ENCODE results near the gene GSTM2. TPM values are rescaled to one million over a fixed set of nuclear protein-coding genes. Genes with fewer than 3 reads are reported as not detected.

GSTM2 gene
- total and polyA plus RNA-seq, 11 donors: 20.5 to 101 (median 62.3) TPM

- DNase-seq (peak in 1 of 5 donors; percentile 12), ATAC-seq (no peak)
- intact Hi-C loops (cut with DNase I): no loop called here
- Histone ChIP-seq H3K9me3 (no peaks in the 10 kb centered on the region), H3K4me1 (peaks cover 0 to 23% (median 10%) of the 10 kb centered on the region in 12 donors), H3K36me3 (no peaks in the 10 kb centered on the region), H3K27ac (no peak overlapping the region), H3K27me3 (no peaks in the 10 kb centered on the region), H3K4me3 (no peak overlapping the region)
- WGBS, 4 donors: 83 to 89% (median 89%) methylated on average over 8 to 9 of the region's 9 CpGs
- TF ChIP-seq CTCF (IDR thresholded peaks at IDR 0.05) (no peak), POLR2A (IDR thresholded peaks at IDR 0.05) (no peak)
Measured at GRCh38 chr1:109639063-109639840, 28.6 kb upstream of the GSTM2 start.

GRCh38 chr1:109639841-109640184 lies 28.0 kb upstream of the GSTM2 start:
- Histone ChIP-seq H3K27ac (no peak overlapping the region), H3K27me3 (no peaks in the 10 kb centered on the region), H3K4me3 (no peak overlapping the region), H3K4me1 (peaks cover 0 to 23% (median 10%) of the 10 kb centered on the region in 12 donors), H3K36me3 (no peaks in the 10 kb centered on the region), H3K9me3 (no peaks in the 10 kb centered on the region)
- DNase-seq (peak in 1 of 5 donors; percentile 13), ATAC-seq (peak in 1 of 4 donors; percentile 5)
- 48 to 64% (median 50%) methylated on average over 5 to 6 of the region's 6 CpGs for WGBS, 4 donors
- TF ChIP-seq CTCF (IDR thresholded peaks at IDR 0.05) (no peak), POLR2A (IDR thresholded peaks at IDR 0.05) (no peak)
- intact Hi-C loops (cut with DNase I): loop anchor here (2.0 to 10.0 kb wide), 7 partner anchors 47 to 347 kb away; partner anchors contain the start of genes AHCYL1 (in 8 of the 10), GNAI3 (in 5 of the 10) and GSTM1 (in 3 of the 10)

- 35 to 54% (median 44%) methylated on average over 2 to 5 of the region's 5 CpGs for WGBS, 4 donors
- ATAC-seq (peak; percentile 38 to 75 (median 71)), DNase-seq (peak; percentile 76 to 91 (median 83))
- TF ChIP-seq POLR2A (IDR thresholded peaks at IDR 0.05) (no peak), CTCF (IDR thresholded peaks at IDR 0.05) (peak; percentile 86 to 98 (median 94))
- no peak overlapping the region for H3K27ac ChIP-seq
- intact Hi-C loops (cut with DNase I): loop anchor here (2.0 to 10.0 kb wide), 7 partner anchors 47 to 347 kb away; partner anchors contain the start of genes AHCYL1 (in 8 of the 10), GNAI3 (in 5 of the 10) and GSTM1 (in 3 of the 10)
- H3K27me3 ChIP-seq: no peaks in the 10 kb centered on the region
- H3K36me3 ChIP-seq: no peaks in the 10 kb centered on the region
- H3K9me3 ChIP-seq: no peaks in the 10 kb centered on the region
- peaks cover 0 to 23% (median 10%) of the 10 kb centered on the region in 12 donors for H3K4me1 ChIP-seq
- no peak overlapping the region for H3K4me3 ChIP-seq
Measured at GRCh38 chr1:109640285-109640865, 27.5 kb upstream of the GSTM2 start.

Measured in heart left ventricle (tissue), 16 donors.